GM12872 (cell line): ENCODE results near the gene RNF41.

Experiments used
- CTCF ChIP-seq: IDR thresholded peaks from 3 replicates; pipeline ENCODE4 v1.5.1; 2011; ENCODE audit warnings: low read depth, mild to moderate bottlenecking, low read length, moderate library complexity; ENCODE audit not compliant: insufficient read depth

RNF41 gene

GRCh38 chr12:56229916-56230431 lies 8.3 kb upstream of the RNF41 start, which contains the start of gene SLC39A5:
Gene SLC39A5 (plus strand): TSS chr12:56230051. CDS start chr12:56231275, 1,224 bp downstream.
- no peak for TF ChIP-seq CTCF

DNA sequence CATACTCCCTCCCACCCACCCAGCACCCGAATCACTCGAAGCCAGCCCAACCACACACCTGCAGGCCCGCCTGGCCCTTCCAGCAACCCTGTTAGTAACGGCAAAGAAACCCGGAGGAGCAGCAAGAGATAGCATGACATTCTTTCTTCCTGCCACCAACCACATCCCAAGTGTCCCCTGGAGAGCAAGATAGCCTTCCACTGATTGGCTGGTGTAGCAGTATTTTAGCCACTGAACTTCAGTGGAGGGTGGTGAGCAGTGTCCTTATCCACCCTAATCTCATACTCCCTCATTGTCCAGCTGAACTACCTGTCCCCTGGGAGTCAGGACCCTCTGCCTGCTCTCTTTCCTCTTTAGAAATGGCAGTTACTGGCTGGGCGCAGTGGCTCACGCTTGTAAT lies 7.4 kb upstream of the RNF41 start:
- TF ChIP-seq CTCF = no peak

GRCh38 chr12:56224954-56225353 lies 3.2 kb upstream of the RNF41 start:
- TF ChIP-seq CTCF = no peak

- TF ChIP-seq CTCF = peak; percentile 73
Measured at GRCh38 chr12:56224102-56224701, 2.5 kb upstream of the RNF41 start, which contains the start of gene NABP2. Gene NABP2 (plus strand): TSS chr12:56224342. CDS start chr12:56224857, 515 bp downstream.

GRCh38 chr12:56223571-56224101 lies 1.9 kb upstream of the RNF41 start:
- TF ChIP-seq CTCF = no peak

DNA sequence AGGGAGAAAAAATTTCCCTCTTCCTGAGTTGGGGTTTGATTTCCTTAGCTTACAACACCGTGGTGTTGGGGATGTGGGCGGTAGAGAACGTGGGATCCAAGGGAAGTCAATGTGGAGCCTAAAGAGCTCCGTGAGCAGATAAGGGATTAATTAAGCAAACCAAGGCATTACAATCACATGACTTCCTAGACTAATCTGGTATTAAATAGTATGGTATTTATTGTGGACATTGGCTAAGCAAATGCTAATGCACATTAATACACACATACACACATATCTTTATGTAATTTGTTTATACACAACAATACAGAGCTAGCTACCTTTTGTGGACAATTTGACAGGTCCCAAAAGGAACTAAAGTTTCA lies 791 bp upstream of the RNF41 start:
- TF ChIP-seq CTCF = no peak

DNA sequence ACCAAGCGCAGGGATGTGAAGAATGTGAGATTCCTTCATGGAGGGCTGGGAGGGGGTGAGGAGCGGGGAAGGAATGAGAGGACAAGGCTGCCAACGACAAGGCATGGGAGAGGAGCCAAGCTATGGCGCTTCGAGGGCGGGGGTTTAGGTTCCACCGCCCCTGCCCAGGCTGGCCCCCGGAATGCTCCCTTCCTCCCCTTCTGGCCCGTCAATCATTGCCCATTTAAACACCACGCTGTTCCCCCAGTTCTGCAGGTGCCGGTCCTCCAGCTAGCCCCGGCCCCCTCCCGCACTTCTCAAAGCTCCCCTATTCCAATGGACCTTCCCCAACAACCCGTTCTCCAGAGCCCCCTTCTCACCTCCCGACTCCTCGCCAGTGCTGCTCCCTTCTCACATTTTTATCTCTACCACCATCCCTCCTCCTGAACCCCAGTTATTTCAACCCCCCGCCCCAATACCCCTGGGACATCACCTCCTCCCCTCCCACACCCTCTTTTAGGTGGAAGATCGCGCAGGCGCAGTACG lies 428 bp downstream of the RNF41 start:
- TF ChIP-seq CTCF = no peak
